ENCODE results near the gene ADAM15. TPM values are rescaled to one million over a fixed set of nuclear protein-coding genes. Genes with fewer than 3 reads are reported as not detected.

The ADAM15 gene
- total and polyA plus RNA-seq, 4 donors = 10.8 to 26.8 (median 17.5) TPM

DNA sequence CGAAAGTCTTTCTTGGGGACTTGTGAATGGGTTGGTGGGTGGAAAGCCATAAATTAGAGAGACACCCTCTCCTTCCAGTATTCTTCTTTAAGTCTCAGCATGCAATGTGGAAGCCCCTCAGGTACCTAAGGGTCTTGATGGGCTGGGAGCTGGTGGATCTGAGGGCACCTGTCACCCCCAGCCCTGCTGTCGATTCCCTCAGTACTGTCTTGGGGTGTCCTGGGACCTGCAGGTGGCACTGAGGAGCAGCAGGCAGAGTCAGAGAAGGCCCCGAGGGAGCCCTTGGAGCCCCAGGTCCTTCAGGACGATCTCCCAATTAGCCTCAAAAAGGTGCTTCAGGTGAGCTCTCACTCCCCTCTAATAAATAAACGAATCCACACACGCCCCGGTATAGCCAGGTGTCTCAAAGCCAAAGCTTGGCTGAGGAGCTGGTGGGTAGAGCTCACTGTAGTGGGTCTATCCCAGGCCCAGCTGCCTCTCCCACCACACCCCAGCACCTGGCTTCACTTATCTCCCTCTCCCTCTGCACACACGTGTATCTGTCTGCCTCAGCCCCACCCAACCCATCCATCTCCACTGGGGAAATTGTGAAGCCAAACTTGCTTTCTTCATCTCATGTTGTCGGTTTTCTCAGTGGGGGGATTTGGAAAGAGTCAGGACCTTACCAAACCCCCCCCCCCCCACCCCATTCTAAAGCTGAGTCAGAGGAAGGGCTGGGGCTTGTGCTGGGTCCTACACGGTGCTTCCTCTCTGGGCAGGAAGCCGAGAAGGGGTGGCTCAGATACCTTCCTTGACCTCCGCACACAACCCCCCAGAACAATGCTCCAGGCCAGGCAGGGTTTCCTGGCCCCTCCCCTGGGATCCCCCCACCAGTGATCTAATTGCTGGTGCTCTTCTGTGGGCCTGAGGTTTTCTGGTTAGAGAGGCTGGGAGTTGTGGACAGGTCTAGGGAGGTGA lies 1.6 kb downstream of the ADAM15 start:
- H3K9ac ChIP-seq (ENCODE audit: low read depth in 1 of 2, low read length in 2 of 2) = no peak overlapping the region

DNA sequence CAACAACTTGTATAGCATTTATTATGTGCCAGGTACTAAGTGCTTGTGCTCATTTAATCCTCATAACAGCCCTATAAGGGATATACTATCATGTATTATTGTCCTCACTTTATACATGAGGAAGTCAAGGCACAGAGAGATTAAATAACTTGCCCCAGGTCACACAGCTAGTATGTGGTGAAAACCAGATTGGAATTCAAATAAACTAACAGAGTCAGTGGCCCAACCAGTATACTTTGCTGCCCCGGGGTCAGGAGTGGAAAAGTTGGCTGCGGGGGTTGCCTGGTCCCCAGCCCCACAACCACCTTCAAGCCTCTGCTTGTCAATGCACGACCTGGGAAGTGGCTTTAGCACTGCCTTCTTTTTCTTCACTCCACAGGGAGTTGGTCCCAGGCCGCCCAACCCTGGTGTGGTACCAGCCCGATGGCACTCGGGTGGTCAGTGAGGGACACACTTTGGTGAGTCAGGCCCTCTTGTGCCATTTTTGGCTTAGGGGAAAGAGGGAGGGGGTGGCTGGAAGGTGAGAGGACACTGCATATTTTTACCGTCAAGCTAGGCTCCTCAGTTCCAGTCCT lies 2.5 kb downstream of the ADAM15 start:
- peaks cover 6 to 40% (median 24%) of the 10 kb centered on the region in 4 donors for H3K4me1 ChIP-seq (ENCODE audit: control insufficient read depth in 4 of 4, insufficient read depth in 4 of 4, low read length in 3 of 4)
- H3K36me3 ChIP-seq (ENCODE audit: control insufficient read depth in 4 of 4, insufficient read depth in 3 of 4, low read depth in 1 of 4, low read length in 3 of 4) = peaks cover 0 to 16% (median 10%) of the 10 kb centered on the region in 4 donors
- TF ChIP-seq NR2F2 (IDR thresholded peaks at IDR 0.05) = no peak
- TF ChIP-seq, protein P1, sequence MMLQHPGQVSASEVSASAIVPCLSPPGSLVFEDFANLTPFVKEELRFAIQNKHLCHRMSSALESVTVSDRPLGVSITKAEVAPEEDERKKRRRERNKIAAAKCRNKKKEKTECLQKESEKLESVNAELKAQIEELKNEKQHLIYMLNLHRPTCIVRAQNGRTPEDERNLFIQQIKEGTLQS (IDR thresholded peaks at IDR 0.05) = no peak
- no peak for TF ChIP-seq JUND (IDR thresholded peaks at IDR 0.05)
- no peak for TF ChIP-seq FOXA2 (IDR thresholded peaks at IDR 0.05)
- no peak for TF ChIP-seq EGR1 (IDR thresholded peaks at IDR 0.05; ENCODE audit: low read depth in 2 of 2)
- TF ChIP-seq RAD21 (IDR thresholded peaks at IDR 0.05) = no peak
- TF ChIP-seq TAF1 (conservative IDR thresholded peaks at IDR 0.05) = no peak
- TF ChIP-seq HNF4G (IDR thresholded peaks at IDR 0.05) = no peak
- TF ChIP-seq, protein P2, sequence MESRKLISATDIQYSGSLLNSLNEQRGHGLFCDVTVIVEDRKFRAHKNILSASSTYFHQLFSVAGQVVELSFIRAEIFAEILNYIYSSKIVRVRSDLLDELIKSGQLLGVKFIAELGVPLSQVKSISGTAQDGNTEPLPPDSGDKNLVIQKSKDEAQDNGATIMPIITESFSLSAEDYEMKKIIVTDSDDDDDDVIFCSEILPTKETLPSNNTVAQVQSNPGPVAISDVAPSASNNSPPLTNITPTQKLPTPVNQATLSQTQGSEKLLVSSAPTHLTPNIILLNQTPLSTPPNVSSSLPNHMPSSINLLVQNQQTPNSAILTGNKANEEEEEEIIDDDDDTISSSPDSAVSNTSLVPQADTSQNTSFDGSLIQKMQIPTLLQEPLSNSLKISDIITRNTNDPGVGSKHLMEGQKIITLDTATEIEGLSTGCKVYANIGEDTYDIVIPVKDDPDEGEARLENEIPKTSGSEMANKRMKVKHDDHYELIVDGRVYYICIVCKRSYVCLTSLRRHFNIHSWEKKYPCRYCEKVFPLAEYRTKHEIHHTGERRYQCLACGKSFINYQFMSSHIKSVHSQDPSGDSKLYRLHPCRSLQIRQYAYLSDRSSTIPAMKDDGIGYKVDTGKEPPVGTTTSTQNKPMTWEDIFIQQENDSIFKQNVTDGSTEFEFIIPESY (IDR thresholded peaks at IDR 0.05) = no peak
- no peak for TF ChIP-seq SP1 (IDR thresholded peaks at IDR 0.05)
- TF ChIP-seq FOXA1 (IDR thresholded peaks at IDR 0.05) = no peak
- no peak for TF ChIP-seq HNF4A (conservative IDR thresholded peaks at IDR 0.05)
- no peak for TF ChIP-seq YY1 (IDR thresholded peaks at IDR 0.05)
- TF ChIP-seq, protein P3, sequence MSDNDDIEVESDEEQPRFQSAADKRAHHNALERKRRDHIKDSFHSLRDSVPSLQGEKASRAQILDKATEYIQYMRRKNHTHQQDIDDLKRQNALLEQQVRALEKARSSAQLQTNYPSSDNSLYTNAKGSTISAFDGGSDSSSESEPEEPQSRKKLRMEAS (IDR thresholded peaks at IDR 0.05) = no peak
- TF ChIP-seq, protein P4, sequence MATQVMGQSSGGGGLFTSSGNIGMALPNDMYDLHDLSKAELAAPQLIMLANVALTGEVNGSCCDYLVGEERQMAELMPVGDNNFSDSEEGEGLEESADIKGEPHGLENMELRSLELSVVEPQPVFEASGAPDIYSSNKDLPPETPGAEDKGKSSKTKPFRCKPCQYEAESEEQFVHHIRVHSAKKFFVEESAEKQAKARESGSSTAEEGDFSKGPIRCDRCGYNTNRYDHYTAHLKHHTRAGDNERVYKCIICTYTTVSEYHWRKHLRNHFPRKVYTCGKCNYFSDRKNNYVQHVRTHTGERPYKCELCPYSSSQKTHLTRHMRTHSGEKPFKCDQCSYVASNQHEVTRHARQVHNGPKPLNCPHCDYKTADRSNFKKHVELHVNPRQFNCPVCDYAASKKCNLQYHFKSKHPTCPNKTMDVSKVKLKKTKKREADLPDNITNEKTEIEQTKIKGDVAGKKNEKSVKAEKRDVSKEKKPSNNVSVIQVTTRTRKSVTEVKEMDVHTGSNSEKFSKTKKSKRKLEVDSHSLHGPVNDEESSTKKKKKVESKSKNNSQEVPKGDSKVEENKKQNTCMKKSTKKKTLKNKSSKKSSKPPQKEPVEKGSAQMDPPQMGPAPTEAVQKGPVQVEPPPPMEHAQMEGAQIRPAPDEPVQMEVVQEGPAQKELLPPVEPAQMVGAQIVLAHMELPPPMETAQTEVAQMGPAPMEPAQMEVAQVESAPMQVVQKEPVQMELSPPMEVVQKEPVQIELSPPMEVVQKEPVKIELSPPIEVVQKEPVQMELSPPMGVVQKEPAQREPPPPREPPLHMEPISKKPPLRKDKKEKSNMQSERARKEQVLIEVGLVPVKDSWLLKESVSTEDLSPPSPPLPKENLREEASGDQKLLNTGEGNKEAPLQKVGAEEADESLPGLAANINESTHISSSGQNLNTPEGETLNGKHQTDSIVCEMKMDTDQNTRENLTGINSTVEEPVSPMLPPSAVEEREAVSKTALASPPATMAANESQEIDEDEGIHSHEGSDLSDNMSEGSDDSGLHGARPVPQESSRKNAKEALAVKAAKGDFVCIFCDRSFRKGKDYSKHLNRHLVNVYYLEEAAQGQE (IDR thresholded peaks at IDR 0.05) = no peak
- TF ChIP-seq GABPA (IDR thresholded peaks at IDR 0.05 in 1 of 2, conservative IDR thresholded peaks at IDR 0.05 in 1 of 2) = no peak
- no peak overlapping the region for H3K4me3 ChIP-seq (ENCODE audit: low read depth in 1 of 3, low read length in 3 of 3)
- no peaks in the 10 kb centered on the region for H3K27me3 ChIP-seq (ENCODE audit: control insufficient read depth in 4 of 4, insufficient read depth in 4 of 4, low read length in 3 of 4)
- 93% methylated on average over 7 of the region's 7 CpGs for WGBS
- H3K9me3 ChIP-seq (ENCODE audit: control insufficient read depth in 4 of 4, low read length in 3 of 4) = no peaks in the 10 kb centered on the region
- DNase-seq (ENCODE audit: low spot score) = no peak
- H3K27ac ChIP-seq (ENCODE audit: low read depth in 1 of 2, low read length in 2 of 2) = no peak overlapping the region
- no peak overlapping the region for H3K9ac ChIP-seq (ENCODE audit: low read depth in 1 of 2, low read length in 2 of 2)

More for the DNA sequence above, 1.6 kb downstream of the ADAM15 start:
- no peak for DNase-seq (ENCODE audit: low spot score)
- peak overlapping the region in 1 of 2 donors; percentile 10 for H3K27ac ChIP-seq (ENCODE audit: low read depth in 1 of 2, low read length in 2 of 2)
- peaks cover 9 to 49% (median 28%) of the 10 kb centered on the region in 4 donors for H3K4me1 ChIP-seq (ENCODE audit: control insufficient read depth in 4 of 4, insufficient read depth in 4 of 4, low read length in 3 of 4)
- 64% methylated on average over 12 of the region's 12 CpGs for WGBS
- H3K4me3 ChIP-seq (ENCODE audit: low read depth in 1 of 3, low read length in 3 of 3) = peak overlapping the region in 1 of 3 donors; percentile 75
- no peaks in the 10 kb centered on the region for H3K27me3 ChIP-seq (ENCODE audit: control insufficient read depth in 4 of 4, insufficient read depth in 4 of 4, low read length in 3 of 4)
- no peaks in the 10 kb centered on the region for H3K9me3 ChIP-seq (ENCODE audit: control insufficient read depth in 4 of 4, low read length in 3 of 4)
- TF ChIP-seq SP1 (IDR thresholded peaks at IDR 0.05) (no peak), JUND (IDR thresholded peaks at IDR 0.05) (no peak), YY1 (IDR thresholded peaks at IDR 0.05) (no peak)
- H3K36me3 ChIP-seq (ENCODE audit: control insufficient read depth in 4 of 4, insufficient read depth in 3 of 4, low read depth in 1 of 4, low read length in 3 of 4) = peaks cover 0 to 11% (median 3%) of the 10 kb centered on the region in 4 donors
